GM13977 (cell line): ENCODE data around the gene CWF19L1.

Experiments used
- DNase-seq: peaks from one replicate; pipeline ENCODE4 v3.0.0; 2012; ENCODE audit warnings: low spot score
- in situ Hi-C: fragments of 300-500 bp; cut with MboI; formaldehyde crosslinking; loops from one replicate; pipeline ENCODE4 v1.12.0; 2022; ENCODE audit warnings: low sequenced_read_pairs, low pct_unique_long_range_greater_than_20kb, mixed read lengths, inconsistent platforms; ENCODE audit not compliant: unreplicated experiment
- TF ChIP-seq, protein P1 (sequence below): IDR thresholded peaks from 2 replicates; pipeline ENCODE4 v1.5.1; 2012; ENCODE audit warnings: mild to moderate bottlenecking, control low read depth; ENCODE audit not compliant: insufficient read depth; ENCODE audit errors: extremely low read depth, missing control alignments

The CWF19L1 gene

DNA sequence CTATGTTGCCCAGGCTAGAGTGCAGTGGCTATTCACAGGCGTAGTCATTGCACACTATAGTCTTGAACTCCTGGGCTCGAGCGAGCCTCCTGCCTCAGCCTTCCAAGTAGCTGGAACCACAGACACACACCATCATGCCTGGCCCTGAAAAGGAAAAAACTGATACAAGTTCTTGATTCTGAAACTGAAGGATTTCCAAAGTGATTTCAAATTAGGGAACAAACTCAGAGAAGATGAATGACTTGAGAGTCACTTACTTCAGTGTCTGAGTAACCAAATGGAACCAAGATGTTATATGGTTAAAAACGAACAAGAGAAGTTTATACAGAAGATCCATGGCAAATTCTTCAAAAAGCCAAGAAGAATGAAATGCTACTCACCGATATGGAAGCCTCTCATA lies 14.4 kb downstream of the CWF19L1 start:
- TF ChIP-seq, protein P1, sequence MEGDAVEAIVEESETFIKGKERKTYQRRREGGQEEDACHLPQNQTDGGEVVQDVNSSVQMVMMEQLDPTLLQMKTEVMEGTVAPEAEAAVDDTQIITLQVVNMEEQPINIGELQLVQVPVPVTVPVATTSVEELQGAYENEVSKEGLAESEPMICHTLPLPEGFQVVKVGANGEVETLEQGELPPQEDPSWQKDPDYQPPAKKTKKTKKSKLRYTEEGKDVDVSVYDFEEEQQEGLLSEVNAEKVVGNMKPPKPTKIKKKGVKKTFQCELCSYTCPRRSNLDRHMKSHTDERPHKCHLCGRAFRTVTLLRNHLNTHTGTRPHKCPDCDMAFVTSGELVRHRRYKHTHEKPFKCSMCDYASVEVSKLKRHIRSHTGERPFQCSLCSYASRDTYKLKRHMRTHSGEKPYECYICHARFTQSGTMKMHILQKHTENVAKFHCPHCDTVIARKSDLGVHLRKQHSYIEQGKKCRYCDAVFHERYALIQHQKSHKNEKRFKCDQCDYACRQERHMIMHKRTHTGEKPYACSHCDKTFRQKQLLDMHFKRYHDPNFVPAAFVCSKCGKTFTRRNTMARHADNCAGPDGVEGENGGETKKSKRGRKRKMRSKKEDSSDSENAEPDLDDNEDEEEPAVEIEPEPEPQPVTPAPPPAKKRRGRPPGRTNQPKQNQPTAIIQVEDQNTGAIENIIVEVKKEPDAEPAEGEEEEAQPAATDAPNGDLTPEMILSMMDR, result no peak
- DNase-seq, result no peak
- in situ Hi-C loops, result no loop called here

DNA sequence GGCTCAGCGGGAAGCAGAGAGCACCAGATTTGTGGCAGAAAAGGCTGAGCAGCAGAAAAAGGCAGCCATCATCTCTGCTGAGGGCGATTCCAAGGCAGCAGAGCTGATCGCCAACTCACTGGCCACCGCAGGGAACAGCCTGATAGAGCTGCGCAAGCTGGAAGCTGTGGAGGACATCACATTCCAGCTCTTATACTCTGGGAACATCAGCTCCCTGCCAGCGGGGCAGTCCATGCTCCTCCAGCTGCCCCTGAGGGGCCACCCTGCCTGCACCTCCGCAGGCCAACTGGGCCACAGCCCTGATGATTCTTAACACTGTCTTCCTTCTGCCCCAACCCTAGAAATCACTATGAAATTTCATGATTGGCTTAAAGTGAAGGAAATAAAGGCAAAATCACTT lies 18.6 kb downstream of the CWF19L1 start:
- in situ Hi-C loops, result no loop called here
- no peak for DNase-seq
- TF ChIP-seq, protein P1, result no peak

DNA sequence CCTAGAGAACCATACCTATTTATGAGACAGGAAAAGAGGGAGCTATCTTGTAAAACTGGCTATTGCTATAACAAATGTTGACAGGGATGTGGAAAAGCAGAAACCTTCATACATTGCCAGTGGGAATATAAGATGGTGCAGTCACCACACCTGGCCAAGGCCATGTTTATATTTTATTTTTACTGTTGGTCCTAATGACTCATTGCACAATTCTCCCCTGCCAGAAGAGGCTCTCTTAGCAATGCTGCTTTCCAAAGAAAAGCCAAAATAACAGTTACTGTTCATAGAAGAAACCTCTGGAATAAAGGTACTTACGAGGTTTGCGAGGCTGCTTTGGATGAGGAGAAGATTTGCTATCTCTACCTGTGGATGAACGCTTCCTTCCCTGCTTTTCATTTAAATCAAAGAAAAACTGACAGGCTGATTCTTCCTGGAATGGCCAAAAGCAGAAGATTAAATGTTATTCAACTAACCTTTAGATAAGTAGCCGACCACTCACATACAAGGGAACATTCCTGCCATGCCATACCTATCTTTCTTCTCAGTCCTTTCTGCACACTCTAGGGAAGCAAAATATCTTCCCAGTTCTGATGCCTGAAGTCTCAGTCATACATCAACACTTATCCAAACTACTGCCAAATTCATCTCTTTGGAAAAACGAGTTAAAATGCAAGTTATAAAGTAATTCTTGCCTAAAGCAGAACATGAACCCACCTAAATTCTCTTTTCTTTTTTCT lies 21.8 kb downstream of the CWF19L1 start:
- TF ChIP-seq, protein P1, result no peak
- no peak for DNase-seq
- in situ Hi-C loops, result no loop called here

DNA sequence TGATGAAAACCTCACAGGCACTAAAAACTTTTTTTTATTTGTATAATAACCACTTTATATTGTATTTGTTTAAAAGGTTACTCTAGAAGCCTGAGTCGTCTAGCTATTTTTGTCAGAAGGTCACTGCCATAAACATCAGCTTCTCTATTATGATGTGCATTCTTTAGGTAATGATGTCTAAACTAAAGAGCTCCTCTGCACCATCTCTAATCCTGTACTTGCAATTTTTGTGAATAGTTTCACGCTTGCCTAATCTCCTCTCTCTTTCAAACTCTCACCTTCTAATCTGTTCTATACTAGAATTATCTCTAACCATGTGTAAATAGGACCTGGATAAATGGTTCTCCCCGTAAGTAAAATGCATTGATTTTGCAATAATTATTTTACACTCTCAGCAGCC lies 27.6 kb downstream of the CWF19L1 start:
- in situ Hi-C loops, result no loop called here
- TF ChIP-seq, protein P1, result no peak
- DNase-seq, result no peak

DNA sequence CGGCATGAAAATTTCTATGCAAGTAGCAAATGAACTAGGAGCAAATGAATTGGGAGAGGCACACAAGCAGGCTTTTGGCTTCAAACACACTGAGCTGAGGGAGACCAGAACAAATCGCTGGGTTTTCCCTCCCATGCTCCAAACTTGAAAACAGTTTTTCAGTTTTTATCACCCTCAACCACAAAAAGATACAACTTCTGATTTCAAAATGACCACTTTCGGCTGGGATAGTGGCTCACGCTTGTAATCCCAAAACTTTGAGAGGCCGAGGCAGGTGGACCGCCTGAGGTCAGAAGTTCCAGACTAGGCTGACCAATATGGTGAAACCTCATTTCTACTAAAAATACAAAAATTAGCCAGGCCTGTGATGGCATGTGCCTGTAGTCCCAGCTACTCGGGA lies 29.0 kb downstream of the CWF19L1 start:
- in situ Hi-C loops, result no loop called here
- peak; percentile 39 for DNase-seq
- TF ChIP-seq, protein P1, result no peak

DNA sequence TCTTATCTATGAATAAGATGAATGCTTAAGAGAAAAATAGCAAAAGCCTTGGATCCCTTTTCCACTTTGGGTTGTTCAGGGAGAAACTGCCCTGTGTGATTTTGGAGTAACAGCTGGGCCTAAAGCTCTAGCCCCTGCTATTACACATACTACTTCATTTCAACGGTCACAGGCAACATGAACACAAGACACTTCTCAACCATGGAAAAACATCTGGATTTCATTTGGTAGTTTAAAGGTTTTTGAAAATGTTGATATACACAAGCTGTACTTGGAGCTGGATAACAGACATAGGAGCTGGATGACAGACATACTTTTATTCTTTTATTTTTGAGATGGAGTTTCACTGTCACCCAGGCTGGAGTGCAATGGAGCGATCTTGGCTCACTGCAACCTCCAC lies 35.3 kb downstream of the CWF19L1 start:
- no peak for DNase-seq
- TF ChIP-seq, protein P1, result no peak
- in situ Hi-C loops, result no loop called here

DNA sequence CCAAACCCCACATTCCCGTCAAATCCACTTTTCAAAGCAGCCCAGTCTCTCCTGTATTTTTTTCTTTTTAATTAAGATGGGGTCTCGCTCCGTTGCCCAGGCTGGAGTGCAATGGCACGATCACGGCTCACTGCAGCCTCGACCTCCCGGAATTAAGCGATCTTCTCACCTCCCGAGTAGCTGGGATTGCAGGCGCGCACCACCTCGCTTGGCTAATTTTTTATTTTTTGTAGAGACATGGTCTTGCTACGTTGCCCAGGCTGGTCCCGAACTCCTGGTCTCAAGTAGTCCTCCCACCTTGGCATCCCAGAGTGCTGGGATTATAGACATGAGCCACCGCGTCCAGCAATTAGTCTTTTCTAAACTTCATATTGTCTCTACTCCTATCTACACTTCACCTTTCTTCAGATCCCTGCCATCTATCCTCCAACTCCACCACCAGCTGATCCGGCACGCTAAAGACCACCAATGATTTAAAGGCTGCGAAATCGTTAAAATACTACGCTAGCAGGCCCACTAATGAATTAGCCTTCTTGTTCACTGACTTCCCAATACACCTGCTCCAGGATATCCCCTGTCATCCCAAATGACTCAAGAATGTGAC lies 37.5 kb downstream of the CWF19L1 start:
- TF ChIP-seq, protein P1, result no peak
- DNase-seq, result no peak
- in situ Hi-C loops, result no loop called here
